DND-41 (cell line): ENCODE measurements around the gene LSM4.

Experiments used
- ATAC-seq: fragments of 200-7000 bp; cut with Tn5 transposase; 3 replicates; pipeline ENCODE4 v1.9.1; 2021; ENCODE audit warnings: low read depth; ENCODE audit not compliant: insufficient read depth
- DNase-seq: peaks from one replicate; pipeline ENCODE4 v3.0.0-alpha.2; 2020
- H2AFZ ChIP-seq: 2 replicates; pipeline ENCODE4 v1.6.0; 2012; ENCODE audit warnings: low read depth, low read length
- H3K27ac ChIP-seq: 2 replicates; pipeline ENCODE4 v1.5.1; 2012; ENCODE audit warnings: low read length, inconsistent platforms
- H3K27me3 ChIP-seq: fragments of 200-600 bp; sonication (generic); 2 replicates; pipeline ENCODE4 v1.6.0; 2012; ENCODE audit warnings: low read length, mild to moderate bottlenecking, inconsistent platforms; ENCODE audit not compliant: insufficient read depth, poor library complexity
- H3K36me3 ChIP-seq: 2 replicates; pipeline ENCODE4 v1.5.1; 2012; ENCODE audit warnings: low read length, inconsistent platforms; ENCODE audit not compliant: insufficient read depth
- H3K4me1 ChIP-seq: 2 replicates; pipeline ENCODE4 v1.5.1; 2012; ENCODE audit warnings: mild to moderate bottlenecking, low read length; ENCODE audit not compliant: insufficient read depth
- H3K4me2 ChIP-seq: 2 replicates; pipeline ENCODE4 v1.6.0; 2012; ENCODE audit warnings: mild to moderate bottlenecking, moderate library complexity, low read length, inconsistent platforms; ENCODE audit not compliant: insufficient read depth
- H3K4me3 ChIP-seq, 2 experiments: fragments of 200-600 bp in 1 of 2; shearing (Covaris generic) in 1 of 2; 2 replicates each; pipeline ENCODE4 v1.5.1; 2012 to 2016; ENCODE audit warnings: inconsistent platforms in 2 of 2, low read length in 2 of 2, mild to moderate bottlenecking in 2 of 2, low read depth in 1 of 2, moderate library complexity in 1 of 2
- H3K79me2 ChIP-seq: 2 replicates; pipeline ENCODE4 v1.6.0; 2012; ENCODE audit warnings: low read length, inconsistent platforms; ENCODE audit not compliant: insufficient read depth
- H3K9ac ChIP-seq: 2 replicates; pipeline ENCODE4 v1.6.0; 2012; ENCODE audit warnings: low read depth, mild to moderate bottlenecking, inconsistent platforms, low read length, moderate library complexity
- H3K9me3 ChIP-seq: 2 replicates; pipeline ENCODE4 v1.5.1; 2012; ENCODE audit warnings: low read length, moderate library complexity, mild to moderate bottlenecking, inconsistent platforms; ENCODE audit not compliant: insufficient read depth, severe bottlenecking
- H4K20me1 ChIP-seq: 2 replicates; pipeline ENCODE4 v1.6.0; 2012; ENCODE audit warnings: low read length; ENCODE audit not compliant: insufficient read depth
- CTCF ChIP-seq: IDR thresholded peaks from 2 replicates; pipeline ENCODE4 v1.5.1; 2012; ENCODE audit warnings: borderline replicate concordance, low read length, moderate library complexity, mild to moderate bottlenecking; ENCODE audit not compliant: poor library complexity, severe bottlenecking; ENCODE audit errors: extremely low read depth
- EZH2 ChIP-seq: IDR thresholded peaks from 3 replicates; pipeline ENCODE4 v1.6.1; 2012; ENCODE audit warnings: borderline replicate concordance, low read depth, mild to moderate bottlenecking, moderate library complexity, low read length, inconsistent platforms; ENCODE audit not compliant: severe bottlenecking

LSM4 gene

DNA sequence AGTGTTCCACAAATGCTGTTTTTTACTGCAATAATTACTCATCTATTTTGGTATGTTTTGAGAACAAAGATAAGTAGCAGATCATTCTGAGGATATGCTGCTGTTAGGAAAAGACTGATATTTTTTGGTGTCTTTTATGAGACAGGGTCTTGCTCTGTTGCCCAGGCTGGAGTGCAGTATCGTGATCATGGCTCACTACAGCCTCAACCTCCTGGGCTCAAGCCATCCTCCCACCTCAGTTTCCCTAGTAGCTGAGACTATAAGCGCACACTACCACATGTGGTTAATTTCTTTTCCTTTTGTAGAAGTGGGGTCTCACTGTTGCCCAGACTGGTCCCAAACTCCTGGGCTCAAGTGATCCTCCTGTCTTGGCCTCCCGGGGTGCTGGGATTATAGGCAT, 9.5 kb downstream of the LSM4 start:
- H3K27me3 ChIP-seq: no peaks in the 10 kb centered on the region
- peaks cover 5% of the 10 kb centered on the region for H3K4me1 ChIP-seq
- H3K36me3 ChIP-seq: peaks cover 83% of the 10 kb centered on the region
- no peaks in the 10 kb centered on the region for H3K9me3 ChIP-seq
- no peak overlapping the region for H3K9ac ChIP-seq
- no peak overlapping the region for H3K4me2 ChIP-seq
- H2AFZ ChIP-seq: no peak overlapping the region
- TF ChIP-seq CTCF (no peak), EZH2 (no peak)
- peaks cover 51% of the 10 kb centered on the region for H4K20me1 ChIP-seq
- peaks cover 58% of the 10 kb centered on the region for H3K79me2 ChIP-seq
- DNase-seq: no peak
- no peak for ATAC-seq
- H3K4me3 ChIP-seq: no peak overlapping the region
- H3K27ac ChIP-seq: no peak overlapping the region

- no peaks in the 10 kb centered on the region for H3K9me3 ChIP-seq
- no peak overlapping the region for H2AFZ ChIP-seq
- peaks cover 49% of the 10 kb centered on the region for H4K20me1 ChIP-seq
- H3K4me2 ChIP-seq: no peak overlapping the region
- no peak overlapping the region for H3K27ac ChIP-seq
- no peak overlapping the region for H3K9ac ChIP-seq
- no peak for DNase-seq
- H3K4me3 ChIP-seq: no peak overlapping the region
- H3K79me2 ChIP-seq: peaks cover 48% of the 10 kb centered on the region
- no peak for ATAC-seq
- no peak for TF ChIP-seq EZH2
- no peak for TF ChIP-seq CTCF
- H3K27me3 ChIP-seq: no peaks in the 10 kb centered on the region
- peaks cover 95% of the 10 kb centered on the region for H3K36me3 ChIP-seq
- no peaks in the 10 kb centered on the region; the same call in 1 of the 2 replicates for H3K4me1 ChIP-seq
These were observed 10.8 kb downstream of the LSM4 start for GRCh38 chr19:18312092-18312534.

DNA sequence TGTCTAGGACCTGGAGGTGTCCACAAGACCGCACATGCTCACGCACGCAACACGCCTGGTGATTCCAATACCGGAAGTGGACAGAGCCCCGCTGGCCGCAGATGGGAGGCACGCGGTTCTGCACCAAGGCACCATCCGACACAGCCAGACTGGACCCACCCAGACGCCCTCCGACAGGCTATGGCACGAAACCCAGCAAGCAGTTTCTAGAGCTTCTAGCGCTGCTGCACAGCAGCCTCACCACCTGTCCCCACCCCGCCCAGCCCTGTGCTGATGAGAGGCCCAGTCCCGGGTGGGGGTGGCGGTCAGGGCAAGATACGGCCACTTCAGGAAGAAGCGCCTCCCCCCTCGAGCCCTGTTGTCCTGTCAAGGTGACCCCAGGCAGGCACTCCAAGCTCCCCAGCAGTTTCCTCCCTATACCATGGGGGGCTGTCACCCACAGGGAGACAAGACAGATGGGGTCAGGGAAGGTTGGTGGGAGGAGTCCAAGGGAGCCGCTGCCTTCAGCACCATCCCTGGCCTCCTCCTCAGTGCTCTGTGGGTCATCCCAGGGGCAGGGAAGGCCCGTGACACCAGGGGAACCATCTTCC, 11.3 kb downstream of the LSM4 start:
- Histone ChIP-seq H3K27me3 (no peaks in the 10 kb centered on the region), H3K4me1 (no peaks in the 10 kb centered on the region; the same call in 1 of the 2 replicates), H4K20me1 (peaks cover 46% of the 10 kb centered on the region), H3K9ac (no peak overlapping the region), H3K27ac (no peak overlapping the region), H2AFZ (no peak overlapping the region), H3K79me2 (peaks cover 44% of the 10 kb centered on the region), H3K4me2 (no peak overlapping the region), H3K9me3 (no peaks in the 10 kb centered on the region), H3K36me3 (peaks cover 98% of the 10 kb centered on the region), H3K4me3 (no peak overlapping the region)
- no peak for ATAC-seq
- DNase-seq: no peak
- no peak for TF ChIP-seq CTCF
- TF ChIP-seq EZH2: no peak

GRCh38 chr19:18310966-18311365, 11.9 kb downstream of the LSM4 start:
- Histone ChIP-seq H3K79me2 (peaks cover 39% of the 10 kb centered on the region), H3K27me3 (no peaks in the 10 kb centered on the region), H2AFZ (no peak overlapping the region), H3K4me3 (no peak overlapping the region), H3K36me3 (peaks cover 98% of the 10 kb centered on the region), H4K20me1 (peaks cover 44% of the 10 kb centered on the region), H3K4me1 (peaks cover 6% of the 10 kb centered on the region), H3K4me2 (no peak overlapping the region), H3K9me3 (no peaks in the 10 kb centered on the region), H3K9ac (no peak overlapping the region), H3K27ac (no peak overlapping the region)
- TF ChIP-seq EZH2 (no peak), CTCF (no peak)
- DNase-seq: no peak
- ATAC-seq: no peak
